DMS53 treated with DMSO at 0.1 percent for 48 hours (cell line): ENCODE results near the gene TMEM200C.

Experiments
- DNase-seq: peaks from one replicate; lab custom pipeline; 2025; ENCODE audit not compliant: unreplicated experiment; lab: John Stamatoyannopoulos, UW

The TMEM200C gene

DNA sequence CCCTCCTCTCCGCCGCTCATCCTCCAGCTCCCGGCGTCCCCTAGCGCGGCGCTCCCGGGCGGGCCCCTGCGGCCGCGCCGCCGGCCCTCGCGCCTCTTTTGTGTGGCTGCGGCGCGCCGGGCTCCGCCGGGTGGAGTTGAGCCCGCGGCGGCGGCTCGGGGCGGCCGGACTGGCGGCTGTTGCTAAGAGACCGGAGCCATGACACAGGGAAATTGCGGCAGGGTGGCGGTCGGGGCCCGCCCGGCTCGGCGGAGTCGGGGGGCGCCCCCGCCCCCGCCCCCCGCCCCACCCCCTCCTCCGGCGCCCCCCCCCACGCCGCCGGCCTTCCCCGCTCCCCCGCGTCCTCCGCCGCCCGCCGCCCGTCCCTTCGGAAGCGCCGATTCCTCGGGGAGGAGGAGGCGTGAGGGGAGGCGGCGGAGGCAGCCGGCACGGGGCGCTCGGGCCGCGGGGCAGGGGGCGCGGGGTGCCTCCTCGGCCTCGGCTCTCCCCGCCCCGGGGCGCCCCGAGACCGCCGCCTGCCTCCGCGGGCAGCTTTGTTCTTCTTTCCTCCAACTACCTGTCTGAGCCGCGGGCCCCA, at the start of gene TMEM200C:
TSS of gene TMEM200C (minus strand) at position 224 of the 577 bp plus-strand sequence. CDS start 3,459 bp downstream, outside the sequence.
- peak; percentile 38 for DNase-seq

DNA sequence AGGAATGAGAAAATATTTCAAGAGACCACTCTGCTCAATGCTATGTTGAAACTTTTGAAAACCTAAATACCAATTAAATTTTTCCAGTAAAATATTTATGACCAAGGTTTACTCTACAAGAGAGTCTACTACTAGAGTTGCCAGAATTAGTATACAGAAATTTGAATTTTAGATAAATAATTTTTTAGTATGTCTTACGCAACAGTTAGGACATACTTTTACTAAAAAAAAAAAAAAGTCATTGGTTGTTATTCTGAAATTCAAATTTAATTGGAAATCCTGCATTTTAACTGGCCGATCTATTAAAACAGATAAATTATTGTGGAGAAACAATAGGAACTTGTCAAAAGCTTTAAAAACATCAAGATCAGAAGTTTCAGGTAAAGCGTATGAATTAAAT, 49.1 kb upstream of the TMEM200C start:
- DNase-seq = no peak

DNA sequence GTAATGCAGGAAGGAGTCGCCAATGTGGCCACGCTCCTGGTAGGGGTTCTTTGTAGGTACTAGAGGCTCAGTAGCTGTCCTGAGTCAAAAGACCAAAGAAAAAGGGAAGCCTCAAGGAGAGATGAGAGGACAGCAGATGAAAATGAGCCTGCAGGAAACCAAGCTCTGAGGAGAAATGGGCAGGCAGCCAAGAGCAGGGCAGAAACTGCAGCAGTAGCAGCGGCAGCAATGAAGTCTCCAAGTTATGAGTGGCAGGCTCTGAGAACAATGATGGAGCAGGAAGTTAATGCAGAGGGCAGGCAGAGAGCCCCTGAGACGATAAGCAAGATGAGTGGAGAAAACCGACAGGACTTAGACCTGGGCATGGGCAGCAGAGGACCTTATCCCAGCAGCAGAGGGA, 48.2 kb upstream of the TMEM200C start:
- DNase-seq = peak; percentile 75

DNA sequence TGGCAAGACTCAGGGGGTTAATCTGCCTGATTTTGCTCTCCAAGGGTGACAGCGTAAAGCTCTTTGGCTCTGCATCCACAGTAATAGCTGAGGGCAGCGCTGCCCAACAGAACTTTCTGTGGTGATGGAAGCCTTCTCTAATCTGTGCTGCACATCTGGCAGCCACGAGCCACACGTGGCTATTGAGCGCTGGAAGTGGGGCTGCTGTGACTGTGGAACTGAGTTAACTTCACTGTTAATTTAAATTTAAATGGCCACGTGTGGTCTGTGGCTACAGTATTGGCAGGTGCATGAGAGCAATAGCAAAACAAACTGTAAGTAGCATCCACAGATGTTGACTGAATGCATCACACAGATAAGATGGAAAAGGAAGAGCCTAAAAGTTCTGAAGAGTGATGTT, 47.3 kb upstream of the TMEM200C start:
- DNase-seq = no peak

DNA sequence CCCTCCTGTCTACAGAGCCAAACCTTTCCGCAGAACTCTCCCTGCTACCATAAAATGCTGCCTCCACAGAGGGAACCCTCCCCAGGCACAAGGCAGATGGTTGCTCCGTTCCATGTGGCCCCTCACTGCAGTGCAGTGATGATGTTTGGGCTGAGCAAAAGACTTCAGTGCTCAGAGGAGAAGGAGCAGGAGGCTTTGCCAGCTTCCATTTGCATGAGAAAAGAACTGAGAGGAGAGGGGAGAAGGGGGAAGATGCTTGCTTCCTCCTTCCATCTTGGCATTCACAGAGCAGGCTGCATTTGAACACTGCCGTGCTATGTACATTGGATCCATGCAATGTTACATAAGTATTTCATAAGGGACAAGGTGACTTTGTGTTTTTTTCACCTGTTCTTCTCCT, 46.6 kb upstream of the TMEM200C start:
- DNase-seq = no peak

DNA sequence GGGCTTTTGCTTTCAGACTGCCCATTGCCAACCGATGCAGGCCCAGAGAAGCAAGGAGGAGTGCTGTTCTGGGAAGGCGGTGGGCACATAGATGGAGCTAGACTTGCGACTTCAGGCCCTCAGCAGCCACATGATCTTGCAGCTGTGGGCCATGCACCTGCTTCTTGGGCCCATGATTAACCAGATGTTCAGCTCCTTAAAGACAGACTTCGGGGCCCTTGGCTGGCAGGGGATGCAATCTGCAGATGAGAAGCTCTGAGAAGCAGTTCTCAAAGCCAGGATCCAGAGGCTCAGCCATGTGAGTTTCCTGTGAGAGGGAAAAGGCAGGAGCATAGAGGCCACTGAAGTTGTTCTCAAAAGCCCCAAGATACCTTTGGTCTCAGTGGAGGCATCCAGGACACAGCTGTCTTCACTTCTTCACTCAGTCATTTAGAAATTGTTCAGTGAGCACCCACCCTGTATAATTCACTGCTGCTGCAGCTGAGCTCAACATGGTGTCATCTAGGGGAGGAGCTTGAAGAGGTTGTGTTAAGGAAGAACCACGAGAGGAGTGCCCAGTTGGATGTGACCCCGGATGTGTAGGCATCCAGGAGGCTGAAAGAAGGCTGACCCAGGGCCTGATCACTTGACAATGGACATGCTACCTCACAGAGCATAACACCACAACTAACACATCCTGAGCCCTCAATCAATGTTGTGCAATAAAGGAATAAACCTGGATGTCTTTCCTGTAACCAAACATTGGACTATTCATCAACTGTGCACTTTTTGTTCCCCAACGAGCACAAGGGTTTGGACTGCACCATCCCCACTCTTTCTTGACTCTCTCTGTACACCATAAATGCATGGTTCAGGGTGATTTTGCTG, 44.7 kb upstream of the TMEM200C start:
- no peak for DNase-seq

DNA sequence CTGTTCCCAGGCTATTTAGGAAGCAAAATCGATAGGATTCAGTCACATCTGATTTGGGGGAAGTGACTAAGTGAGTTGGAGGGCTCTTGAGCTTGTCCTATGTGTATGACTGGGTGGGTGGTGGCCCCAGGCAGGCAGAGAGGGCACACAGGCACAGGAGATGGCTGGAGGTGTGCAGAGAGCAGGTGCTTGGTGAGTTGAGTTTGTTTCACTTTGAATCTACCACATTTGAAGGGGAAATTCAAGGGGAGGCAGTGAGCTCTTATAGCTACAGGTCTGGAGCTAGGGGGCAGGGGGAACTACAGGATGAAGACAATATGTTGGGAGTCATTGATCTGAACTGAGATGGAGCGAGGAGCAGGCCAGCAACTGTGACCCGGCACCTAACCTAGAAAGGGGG, 42.5 kb upstream of the TMEM200C start:
- no peak for DNase-seq

DNA sequence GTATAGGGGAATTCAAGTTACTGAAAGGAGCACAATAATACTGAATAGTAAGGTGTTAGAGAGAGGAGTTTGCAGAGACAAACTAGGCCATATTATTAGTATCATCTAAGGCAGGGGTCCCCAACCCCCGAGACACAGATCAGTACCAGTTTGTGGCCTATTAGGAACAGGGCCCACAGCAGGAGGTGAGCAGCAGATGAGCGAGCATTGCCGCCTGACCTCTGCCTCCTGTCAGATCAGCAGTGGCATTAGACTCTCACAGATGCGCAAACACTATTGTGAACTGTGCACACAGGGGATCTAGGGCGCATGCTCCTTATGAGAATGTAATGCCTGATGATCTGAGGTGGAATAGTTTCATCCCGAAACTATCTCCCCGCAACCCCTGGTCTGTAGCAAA, 41.8 kb upstream of the TMEM200C start:
- DNase-seq = no peak

DNA sequence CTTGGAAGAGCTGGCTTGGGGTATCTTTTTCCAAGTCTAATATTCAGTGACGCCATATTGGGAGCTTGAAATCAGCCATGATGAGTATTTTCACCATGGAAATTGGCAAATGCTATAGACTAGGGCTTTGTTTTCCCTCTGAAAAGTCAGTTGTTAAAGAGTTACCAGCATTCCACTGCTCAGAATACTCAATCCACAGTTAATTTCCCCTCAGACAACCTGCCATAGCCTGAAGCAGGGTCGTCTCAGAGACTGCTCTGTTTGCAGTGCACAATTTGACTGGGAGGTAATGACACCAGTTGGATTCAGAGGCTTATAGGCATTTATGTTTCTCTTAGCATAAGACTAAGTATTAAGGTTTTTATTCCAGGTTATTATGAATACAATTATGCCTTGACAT, 35.5 kb upstream of the TMEM200C start:
- no peak for DNase-seq

DNA sequence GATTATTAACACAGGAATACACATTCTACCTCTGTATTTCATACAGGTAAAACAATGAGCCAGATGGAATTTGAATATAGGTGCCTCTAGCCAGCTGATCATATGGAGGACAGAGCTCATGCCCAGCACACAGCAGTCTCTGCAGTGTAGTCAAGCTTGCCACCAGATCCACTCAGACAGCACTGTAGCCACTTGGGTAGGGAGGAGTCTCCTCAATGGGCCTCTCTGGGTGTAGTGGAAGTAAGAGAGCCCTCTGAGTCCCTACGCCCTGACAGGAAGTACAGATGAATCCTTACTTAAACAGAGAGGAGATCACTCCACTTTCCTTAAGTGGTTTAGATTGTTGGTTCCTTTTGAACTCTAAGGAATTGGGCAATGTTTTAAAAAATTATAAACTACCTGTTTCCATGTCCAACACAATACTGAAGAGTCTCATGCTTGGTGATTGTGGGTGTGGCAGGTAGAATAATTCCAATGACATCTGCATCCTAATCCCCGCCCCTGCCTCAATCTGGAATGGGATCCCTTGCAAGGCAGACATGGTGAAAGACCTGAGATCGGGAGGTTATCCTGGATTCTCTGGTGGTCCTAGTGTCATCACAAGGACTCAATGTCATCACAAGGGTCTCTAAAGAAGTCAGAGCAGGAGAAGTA, 23.0 kb upstream of the TMEM200C start:
- DNase-seq = peak; percentile 58

DNA sequence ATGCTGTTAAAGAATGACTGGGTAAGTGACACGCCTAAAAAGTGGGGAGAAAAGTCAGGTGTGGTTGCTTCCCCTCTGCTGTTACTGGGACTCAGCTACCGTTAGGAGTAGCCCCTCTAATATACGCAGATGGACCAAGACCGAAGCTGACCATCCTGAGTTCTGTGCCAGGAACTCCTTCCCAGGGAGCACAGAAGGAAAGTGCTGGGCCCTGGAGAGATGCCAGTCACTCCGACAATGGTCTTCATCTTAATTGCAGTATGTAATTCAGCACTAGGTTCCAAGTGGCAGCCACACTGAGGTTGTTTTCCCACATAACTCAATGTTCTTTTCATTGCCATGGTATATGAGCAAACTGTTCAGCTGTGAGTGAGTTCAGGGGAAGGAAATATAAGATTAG, 19.6 kb upstream of the TMEM200C start:
- DNase-seq = no peak

DNA sequence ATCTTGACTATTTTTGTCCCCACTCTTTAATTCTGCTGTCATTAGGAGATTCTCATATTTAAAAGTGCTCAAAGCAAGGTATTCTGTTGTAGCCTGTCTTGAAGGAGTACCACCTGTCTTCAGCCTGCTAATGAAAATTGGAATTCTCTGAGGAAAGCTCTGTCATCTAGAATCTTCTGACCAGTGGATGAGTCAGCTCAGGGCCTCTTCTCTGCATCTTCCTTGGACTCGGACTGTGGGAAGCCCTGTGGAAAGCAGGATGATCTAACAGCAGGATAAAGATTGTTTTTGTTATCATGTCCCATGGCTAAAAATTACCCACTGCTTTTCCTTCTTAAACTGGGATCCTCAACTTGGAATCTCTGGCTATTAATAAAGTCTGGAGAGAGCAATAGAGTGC, 18.7 kb upstream of the TMEM200C start:
- DNase-seq = no peak

DNA sequence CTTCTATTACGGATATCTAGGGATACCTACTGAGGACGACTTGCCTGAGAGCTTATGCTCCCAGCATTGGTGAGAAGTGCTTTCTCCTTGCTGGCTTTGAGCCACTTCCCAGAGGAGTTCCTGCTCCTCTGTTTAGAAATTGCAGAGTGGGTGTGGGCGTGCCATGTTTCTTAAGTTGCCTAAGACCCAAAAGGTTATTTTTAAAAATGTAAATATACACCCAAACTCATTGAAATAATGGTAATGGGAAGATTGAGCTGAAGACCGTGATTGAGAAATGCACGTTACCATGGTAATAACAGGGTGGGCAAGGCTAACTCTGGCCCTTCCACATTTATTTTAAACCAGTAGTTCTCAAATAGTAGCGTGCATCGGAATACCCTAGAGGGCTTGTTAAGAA, 17.2 kb upstream of the TMEM200C start:
- DNase-seq = no peak

DNA sequence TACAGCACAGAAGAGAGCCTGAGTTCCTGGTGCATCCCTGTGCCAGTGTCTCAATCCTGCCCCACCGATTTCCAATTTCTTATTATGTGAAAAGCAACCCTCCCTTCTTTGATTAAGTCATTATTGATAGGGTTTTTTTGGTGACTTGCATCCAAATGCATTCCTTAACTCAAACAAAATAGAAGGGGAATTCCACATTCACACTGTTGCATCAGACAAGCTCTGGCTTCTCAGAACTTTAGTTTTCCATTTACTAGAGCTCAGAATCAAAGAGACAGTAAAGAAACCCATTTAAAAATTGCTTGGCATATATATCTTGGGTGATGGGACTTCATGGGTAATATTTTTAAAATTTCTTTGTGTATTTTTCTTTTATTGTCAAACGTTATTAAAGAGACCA, 13.8 kb upstream of the TMEM200C start:
- DNase-seq = no peak

DNA sequence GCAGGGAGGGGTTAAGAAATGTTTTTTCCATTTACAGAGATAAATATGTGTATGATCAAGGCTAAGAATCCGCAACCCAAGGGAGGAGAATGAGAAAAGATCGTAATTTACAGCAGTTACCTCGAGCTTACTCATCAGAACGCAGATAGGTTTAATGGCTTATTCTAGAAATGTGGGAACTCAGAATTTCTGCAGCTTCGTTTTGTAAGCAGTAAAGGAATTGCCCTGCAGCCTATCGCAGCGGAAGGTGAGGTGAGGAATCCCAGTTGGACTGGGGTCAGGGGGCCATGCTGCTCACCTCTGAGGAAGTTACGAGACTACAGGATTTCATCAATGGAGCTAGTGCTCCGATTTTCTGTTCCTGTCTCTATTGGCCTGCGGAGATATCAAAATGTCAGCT, 8.1 kb upstream of the TMEM200C start:
- DNase-seq = no peak

DNA sequence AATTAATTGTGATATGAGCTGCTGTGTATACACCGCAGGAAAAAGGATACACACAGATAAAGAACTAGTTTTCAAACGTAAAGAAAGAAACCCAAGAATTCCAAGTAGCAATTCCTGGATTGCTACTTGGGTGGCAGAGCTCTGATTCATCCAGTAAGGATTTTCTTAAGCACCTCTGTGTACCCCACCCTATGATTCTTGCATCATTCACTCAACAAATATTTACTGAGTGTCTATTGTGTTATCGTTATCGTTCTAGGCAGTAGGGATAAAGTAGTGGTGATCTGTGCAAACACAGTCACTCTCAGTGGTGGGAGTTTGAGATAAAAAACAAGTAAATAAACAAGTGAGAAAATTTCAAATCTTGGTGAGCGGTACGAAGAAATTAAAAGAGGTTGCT, 4.9 kb upstream of the TMEM200C start:
- DNase-seq = peak; percentile 65

DNA sequence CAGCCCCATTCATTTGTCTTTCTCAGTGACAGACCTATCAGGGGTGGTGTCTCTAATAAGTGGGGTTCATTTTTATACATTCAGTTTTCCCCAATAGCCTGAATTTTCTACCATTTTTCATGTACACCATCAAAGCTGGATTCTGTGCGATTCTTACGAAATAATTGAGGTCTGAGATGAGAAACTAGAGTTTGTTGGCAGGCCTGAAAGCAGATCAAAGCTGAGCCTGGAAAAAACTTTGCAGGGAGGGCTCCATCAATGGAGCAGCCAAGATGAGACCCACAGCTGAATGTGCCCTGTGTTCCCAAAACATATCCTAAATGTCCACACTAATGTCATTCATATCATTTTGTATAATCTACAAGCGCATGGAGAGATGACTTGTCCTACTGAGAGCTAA, 4.5 kb upstream of the TMEM200C start:
- DNase-seq = no peak

DNA sequence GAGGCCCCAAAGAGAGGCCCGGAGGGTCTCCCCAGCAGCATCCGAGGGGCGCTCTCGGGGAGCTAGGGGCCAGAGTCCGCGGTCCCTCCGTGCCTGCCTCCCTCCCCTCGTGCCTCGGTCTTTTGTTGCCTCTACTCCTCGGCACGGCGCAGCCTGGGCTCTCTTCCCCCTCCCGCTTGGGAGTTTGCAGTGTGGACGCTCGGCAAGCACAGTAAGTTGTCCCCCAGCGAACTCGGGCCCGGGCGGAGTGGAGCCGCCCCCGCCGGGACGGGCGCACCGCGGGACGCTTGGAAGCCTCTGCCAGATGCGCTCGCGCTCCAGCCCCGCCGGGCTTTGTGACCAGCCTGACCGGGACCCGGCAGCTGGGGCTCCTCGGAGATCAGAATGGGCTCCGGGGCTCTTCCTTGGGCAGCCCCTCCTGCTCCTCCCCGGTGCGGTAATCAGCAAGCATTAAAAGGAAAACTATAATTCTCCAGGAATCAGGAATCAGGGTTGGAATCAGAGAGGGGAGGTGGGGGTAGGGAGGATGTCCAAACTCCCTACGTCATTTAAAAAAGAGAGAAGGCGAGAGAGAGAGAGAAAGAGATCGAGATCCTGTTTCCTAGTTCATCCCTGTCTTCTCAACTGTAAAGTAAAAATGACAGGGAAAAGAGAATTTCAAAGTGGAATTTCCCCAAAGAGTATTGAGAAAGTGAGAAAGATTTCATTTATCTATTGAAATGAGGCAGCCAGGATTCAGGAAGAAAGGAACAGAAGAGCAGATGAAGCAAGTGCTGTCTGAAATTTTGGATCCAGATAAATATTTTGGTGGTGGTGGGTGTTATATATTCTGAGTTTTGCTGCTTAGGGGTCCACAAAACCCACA, 786 bp upstream of the TMEM200C start:
- DNase-seq = peak; percentile 55

DNA sequence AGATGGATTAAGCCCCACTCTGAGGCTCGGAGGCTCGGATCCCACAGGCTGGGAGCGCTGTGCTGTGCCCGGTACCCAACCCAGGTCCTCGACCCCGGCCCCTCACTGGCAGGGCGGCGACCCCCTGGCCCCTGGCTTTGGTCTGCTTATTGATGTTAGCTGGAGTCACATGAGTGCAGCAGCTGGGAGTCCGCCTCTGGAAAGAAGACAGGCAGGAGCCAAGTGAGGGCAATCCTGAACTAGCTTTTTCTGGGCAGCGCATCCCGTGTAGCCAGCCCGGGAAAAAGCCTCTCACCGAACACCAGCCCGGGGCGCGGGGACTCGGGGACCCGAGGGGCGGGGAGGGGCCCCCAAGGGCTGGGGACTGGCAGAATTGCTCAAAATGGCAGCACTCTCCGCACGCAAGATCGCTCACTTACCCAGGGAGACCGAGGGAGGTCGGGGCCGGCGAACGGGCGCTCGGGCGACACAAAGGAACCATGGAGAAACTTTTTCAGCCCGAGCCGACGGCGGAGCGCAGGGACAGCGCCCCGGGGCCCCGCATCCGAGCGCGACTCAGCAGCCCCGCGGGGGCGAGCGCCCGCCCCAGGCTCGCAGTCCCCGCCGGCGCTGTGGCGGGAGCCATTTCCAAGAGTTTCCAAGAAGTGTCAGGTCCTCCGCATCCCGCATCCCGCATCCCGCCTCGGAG, 567 bp downstream of the TMEM200C start:
- DNase-seq = peak; percentile 25

DNA sequence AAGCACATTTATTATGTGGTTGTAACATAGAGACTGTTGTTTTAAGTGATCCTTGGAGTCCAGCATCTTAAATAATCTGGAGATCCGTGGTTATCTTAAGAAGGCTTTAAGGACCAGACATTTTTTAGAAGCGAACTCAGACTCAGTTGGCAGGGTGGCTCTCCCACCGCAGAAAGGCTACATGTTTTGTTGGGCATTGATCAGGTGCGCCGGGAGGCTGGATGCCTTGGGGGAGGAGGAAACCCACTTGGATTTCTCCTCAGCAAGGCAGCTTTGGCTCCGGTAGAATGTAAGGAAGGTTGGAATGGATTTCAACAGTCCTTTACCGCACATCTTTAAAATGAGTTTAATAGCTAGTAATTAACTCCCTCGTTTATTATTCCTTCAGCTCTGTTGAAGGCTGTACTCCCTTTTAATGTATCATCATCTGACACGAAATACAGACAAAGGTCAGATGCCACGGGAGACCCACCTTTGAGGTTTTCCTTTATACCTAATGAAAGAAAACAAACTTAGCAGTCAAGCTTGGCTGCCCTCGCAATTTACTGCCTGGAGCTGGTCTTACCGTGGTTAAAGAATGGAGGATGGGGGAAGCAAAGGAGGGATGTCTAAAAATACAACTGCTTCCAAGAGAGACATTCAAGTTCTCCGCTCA, 1.2 kb downstream of the TMEM200C start:
- DNase-seq = no peak
